SK-N-SH (cell line): ENCODE data around the gene CCHCR1. TPM values are rescaled to one million over a fixed set of nuclear protein-coding genes. Genes with fewer than 3 reads are reported as not detected.
"Not testable (repeated sequence)": the region's sequence is repeated elsewhere in the genome, so short reads cannot be mapped to it uniquely, and the experiment has no call there.

Experiments used
- CTCF ChIA-PET: fragments of 300-600, 350-600 bp; formaldehyde crosslinking; extraction: SDS; loops from one replicate; lab custom pipeline; 2021; lab: Yijun Ruan, JAX
- POLR2A ChIA-PET: fragments of 350-600 bp; sonication (Branson Sonifier 250); formaldehyde crosslinking; extraction: SDS; loops from one replicate; lab custom pipeline; 2020; ENCODE audit warnings: antibody characterized with exemption, inconsistent platforms; lab: Yijun Ruan, JAX
- DNase-seq: peaks from one replicate; pipeline ENCODE4 v3.0.0; 2012
- H2AFZ ChIP-seq: fragments of 200-600 bp; sonication (generic); 2 replicates; pipeline ENCODE4 v1.8.1; 2016; ENCODE audit warnings: antibody characterized with exemption, mild to moderate bottlenecking, low read depth
- H3F3A ChIP-seq: fragments of 200-600 bp; sonication (generic); replicated peaks from 2 replicates; pipeline ENCODE3; 2016; ENCODE audit warnings: antibody characterized with exemption, mild to moderate bottlenecking; ENCODE audit not compliant: insufficient read depth
- H3K27ac ChIP-seq, 2 experiments: fragments of 200-500 bp in 1 of 2; fragments of 200-600 bp in 1 of 2; sonication (Bioruptor generic) in 1 of 2; sonication (generic), shearing (Covaris generic) in 1 of 2; 2 replicates each; pipeline versions ENCODE4 v1.5.1 to v1.6.1; 2014 to 2016; ENCODE audit warnings: low read depth in 2 of 2, inconsistent platforms in 1 of 2, low read length in 1 of 2, mild to moderate bottlenecking in 1 of 2, mixed read lengths in 1 of 2
- H3K27me3 ChIP-seq: fragments of 200-600 bp; sonication (generic), shearing (Covaris generic); 2 replicates; pipeline ENCODE4 v1.6.1; 2016; ENCODE audit warnings: mixed run types; ENCODE audit not compliant: insufficient read depth
- H3K36me3 ChIP-seq, 2 experiments: fragments of 200-500 bp in 1 of 2; fragments of 200-600 bp in 1 of 2; sonication (Bioruptor generic) in 1 of 2; sonication (generic) in 1 of 2; replicated peaks in 1 of 2; 2 replicates each; pipeline versions ENCODE3 to v1.5.1; 2014 to 2016; ENCODE audit warnings: low read length in 1 of 2, mild to moderate bottlenecking in 1 of 2; ENCODE audit not compliant: insufficient read depth in 2 of 2, control insufficient read depth in 1 of 2
- H3K4me1 ChIP-seq, 2 experiments: fragments of 200-500 bp in 1 of 2; fragments of 200-600 bp in 1 of 2; sonication (Bioruptor generic) in 1 of 2; sonication (generic), shearing (Covaris generic) in 1 of 2; 2 replicates each; pipeline versions ENCODE4 v1.5.1 to v1.6.1; 2014 to 2016; ENCODE audit warnings: low read depth in 1 of 2, low read length in 1 of 2, mixed run types in 1 of 2; ENCODE audit not compliant: insufficient read depth in 2 of 2, control insufficient read depth in 1 of 2
- H3K4me2 ChIP-seq: fragments of 200-600 bp; sonication (generic), shearing (Covaris generic); 2 replicates; pipeline ENCODE4 v1.6.1; 2017; ENCODE audit warnings: mixed run types
- H3K4me3 ChIP-seq, 2 experiments: fragments of 200-500 bp in 1 of 2; fragments of 200-600 bp in 1 of 2; sonication (Bioruptor generic) in 1 of 2; sonication (generic), shearing (Covaris generic) in 1 of 2; 2 replicates each; pipeline versions ENCODE4 v1.5.1 to v1.8.1; 2014 to 2016; ENCODE audit warnings: low read depth in 2 of 2, inconsistent platforms in 1 of 2, low read length in 1 of 2, mild to moderate bottlenecking in 1 of 2, mixed read lengths in 1 of 2, moderate library complexity in 1 of 2
- H3K79me2 ChIP-seq: fragments of 200-600 bp; sonication (generic); 2 replicates; pipeline ENCODE4 v1.8.1; 2017; ENCODE audit warnings: mild to moderate bottlenecking; ENCODE audit not compliant: insufficient read depth
- H3K9ac ChIP-seq: fragments of 200-600 bp; sonication (generic); 2 replicates; pipeline ENCODE4 v1.6.1; 2017; ENCODE audit warnings: mixed run types
- H3K9me2 ChIP-seq: fragments of 200-600 bp; sonication (generic); 2 replicates; pipeline ENCODE4 v1.6.1; 2017; ENCODE audit warnings: mixed run types
- H3K9me3 ChIP-seq: fragments of 200-600 bp; sonication (generic); 2 replicates; pipeline ENCODE4 v1.6.1; 2017; ENCODE audit warnings: mixed run types, mild to moderate bottlenecking, moderate library complexity
- H4K20me1 ChIP-seq: fragments of 200-600 bp; sonication (generic); 2 replicates; pipeline ENCODE4 v1.6.1; 2017; ENCODE audit warnings: mild to moderate bottlenecking, mixed run types; ENCODE audit not compliant: insufficient read depth
- FOSL2 ChIP-seq: IDR thresholded peaks from 2 replicates; pipeline ENCODE4 v1.4.0; 2012; ENCODE audit warnings: low read depth, mild to moderate bottlenecking, moderate library complexity, borderline replicate concordance
- MXI1 ChIP-seq: IDR thresholded peaks from 2 replicates; pipeline ENCODE4 v1.6.1; 2012; ENCODE audit warnings: mild to moderate bottlenecking, low read depth, low read length, improper control_type of control experiment
- NRF1 ChIP-seq: IDR thresholded peaks from 2 replicates; pipeline ENCODE4 v1.6.1; 2012; ENCODE audit warnings: low read depth, mild to moderate bottlenecking, low read length
- RCOR1 ChIP-seq: fragments of 150-350 bp; IDR thresholded peaks from 2 replicates; pipeline ENCODE4 v1.6.1; 2017; ENCODE audit warnings: antibody characterized with exemption, low read length
- TCF12 ChIP-seq: IDR thresholded peaks from 2 replicates; pipeline ENCODE4 v1.4.0; 2012
- TEAD4 ChIP-seq: IDR thresholded peaks from 2 replicates; pipeline ENCODE4 v1.4.0; 2012; ENCODE audit warnings: mild to moderate bottlenecking, borderline replicate concordance; ENCODE audit not compliant: insufficient read depth
- WGBS: methylation state at CpG from one replicate; pipeline ENCODE4 v1.1.6; 2017; ENCODE audit warnings: low lambda C conversion rate; 5-methylcytosine and 5-hydroxymethylcytosine counted together
- polyA plus RNA-seq, 3 experiments: library from polyadenylated mRNA; depleted of rRNA; stranded (reverse); fragments of >200 nt; gene quantifications; 2 replicates each; pipeline ENCODE4 v1.2.3, GENCODE V29; 2012
- TF ChIP-seq, protein P1 (sequence below): IDR thresholded peaks from 2 replicates; pipeline ENCODE4 v1.4.0; 2012; ENCODE audit warnings: low read depth

CCHCR1 gene
- polyA plus RNA-seq, 1 of the 3 experiments (the other 2 are of a cell fraction), result 18.7 TPM

GRCh38 chr6:31186052-31186734 is 28.6 kb upstream of the CCHCR1 start:
- Histone ChIP-seq H3K9me2 (no peaks in the 10 kb centered on the region), H3K9me3 (no peaks in the 10 kb centered on the region), H3F3A (no peaks in the 10 kb centered on the region), H3K4me3 (no peak overlapping the region), H3K27ac (no peak overlapping the region), H3K4me1 (no peaks in the 10 kb centered on the region), H3K36me3 (no peaks in the 10 kb centered on the region), H4K20me1 (no peaks in the 10 kb centered on the region), H3K9ac (no peak overlapping the region), H3K27me3 (no peaks in the 10 kb centered on the region), H3K4me2 (no peak overlapping the region), H3K79me2 (no peaks in the 10 kb centered on the region), H2AFZ (no peak overlapping the region)
- ChIA-PET POLR2A (no interaction called here), CTCF (interaction anchor here (1.0 kb wide), 1 partner anchor 94 kb away, joined by 4 read pairs; no protein-coding TSS in a partner anchor)
- WGBS, result 88% methylated on average over 19 of the region's 24 CpGs
- TF ChIP-seq RCOR1 (no peak), TCF12 (no peak), MXI1 (no peak), FOSL2 (no peak), TEAD4 (no peak), NRF1 (no peak)
- TF ChIP-seq, protein P1, sequence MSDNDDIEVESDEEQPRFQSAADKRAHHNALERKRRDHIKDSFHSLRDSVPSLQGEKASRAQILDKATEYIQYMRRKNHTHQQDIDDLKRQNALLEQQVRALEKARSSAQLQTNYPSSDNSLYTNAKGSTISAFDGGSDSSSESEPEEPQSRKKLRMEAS, result no peak
- DNase-seq, result no peak

GRCh38 chr6:31185695-31186051 is 28.1 kb upstream of the CCHCR1 start:
- H3K27me3 ChIP-seq, DNase-seq, H3K9me3 ChIP-seq, H3F3A ChIP-seq, H3K36me3 ChIP-seq, H3K4me3 ChIP-seq, H3K9ac ChIP-seq, CTCF ChIA-PET, H3K9me2 ChIP-seq, H3K4me1 ChIP-seq, H3K27ac ChIP-seq, H2AFZ ChIP-seq, H3K4me2 ChIP-seq, POLR2A ChIA-PET, H3K79me2 ChIP-seq, H4K20me1 ChIP-seq: not testable (repeated sequence)
- 84% methylated on average over 4 of the region's 4 CpGs for whole genome bisulfite sequencing

DNA sequence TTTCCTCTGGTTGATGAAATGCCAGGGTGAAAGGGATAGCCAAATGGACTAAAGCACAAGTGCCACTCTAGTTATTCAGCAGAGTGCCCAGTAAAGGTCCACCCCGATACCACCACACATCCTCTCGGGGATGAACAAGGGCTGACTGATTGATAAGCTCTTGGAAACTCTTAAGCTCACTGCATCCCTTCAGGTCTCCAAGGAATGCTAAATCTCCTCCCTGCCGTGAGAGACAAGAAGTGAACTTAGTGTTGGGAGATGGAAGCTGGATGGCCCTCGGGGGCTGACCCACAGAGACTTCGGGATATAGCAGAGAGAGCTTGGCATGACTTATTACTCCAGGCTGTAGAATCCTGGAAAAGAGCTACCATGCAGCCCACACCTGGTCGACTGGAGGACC is 26.3 kb upstream of the CCHCR1 start:
- H3K4me2 ChIP-seq, H3K36me3 ChIP-seq, H3K4me3 ChIP-seq, H3K9me3 ChIP-seq, H3K79me2 ChIP-seq, CTCF ChIA-PET, DNase-seq, H3K27me3 ChIP-seq, H4K20me1 ChIP-seq, H3K9ac ChIP-seq, H3K4me1 ChIP-seq, H3F3A ChIP-seq, H3K27ac ChIP-seq, H2AFZ ChIP-seq, H3K9me2 ChIP-seq: not testable (repeated sequence)
- POLR2A ChIA-PET, result interaction anchor here (0.7 kb wide), 1 partner anchor 1468 kb away, joined by 3 read pairs; no protein-coding TSS in a partner anchor
- WGBS, result 67% methylated on average over 6 of the region's 6 CpGs

- CTCF ChIA-PET, result interaction anchor here (1.7 kb wide), 1 partner anchor 9 kb away, joined by 6 read pairs; no protein-coding TSS in a partner anchor
- H3K4me1 ChIP-seq, H3K36me3 ChIP-seq, DNase-seq, H4K20me1 ChIP-seq, H3K27ac ChIP-seq, H3K9me3 ChIP-seq, H3F3A ChIP-seq, H2AFZ ChIP-seq, H3K4me2 ChIP-seq, H3K9ac ChIP-seq, H3K79me2 ChIP-seq, H3K4me3 ChIP-seq, H3K9me2 ChIP-seq, H3K27me3 ChIP-seq: not testable (repeated sequence)
- WGBS, result 79% methylated on average over 2 of the region's 2 CpGs
- POLR2A ChIA-PET, result interaction anchor here (0.7 kb wide), 1 partner anchor 1468 kb away, joined by 3 read pairs; no protein-coding TSS in a partner anchor
Observed at GRCh38 chr6:31183287-31183686, 25.7 kb upstream of the CCHCR1 start.
